HEK293T (cell line): Measurements from ENCODE around the gene C19orf67.

Source experiments
- CTCF ChIA-PET: fragments of 350-600 bp; formaldehyde crosslinking; extraction: SDS; loops from one replicate; lab custom pipeline; 2021; ENCODE audit warnings: antibody characterized with exemption, inconsistent platforms; lab: Yijun Ruan, JAX
- POLR2A ChIA-PET: fragments of 350-600 bp; formaldehyde crosslinking; extraction: SDS; loops from one replicate; lab custom pipeline; 2020; ENCODE audit warnings: antibody characterized with exemption, inconsistent platforms; lab: Yijun Ruan, JAX
- DNase-seq: peaks from one replicate; pipeline ENCODE4 v3.0.0; 2012; ENCODE audit warnings: mixed read lengths; ENCODE audit errors: extremely low spot score
- ARNT ChIP-seq: fragments of 450-650 bp; IDR thresholded peaks from 2 replicates; pipeline ENCODE4 v1.6.1; 2017; ENCODE audit warnings: mild to moderate bottlenecking
- BHLHE40 ChIP-seq: fragments of 450-650 bp; IDR thresholded peaks from 2 replicates; pipeline ENCODE4 v1.6.1; 2016; ENCODE audit warnings: mild to moderate bottlenecking, moderate library complexity, borderline replicate concordance
- CTBP1 ChIP-seq: fragments of 450-650 bp; IDR thresholded peaks from 2 replicates; pipeline ENCODE4 v1.6.1; 2016; ENCODE audit warnings: borderline replicate concordance
- ELF4 ChIP-seq: fragments of 450-650 bp; IDR thresholded peaks from 2 replicates; pipeline ENCODE4 v1.6.1; 2017; ENCODE audit warnings: antibody characterized with exemption
- FOXA1 ChIP-seq: fragments of 450-650 bp; IDR thresholded peaks from 2 replicates; pipeline ENCODE4 v1.6.1; 2016; ENCODE audit warnings: mild to moderate bottlenecking
- FOXK2 ChIP-seq: fragments of 450-650 bp; IDR thresholded peaks from 2 replicates; pipeline ENCODE4 v1.6.1; 2016; ENCODE audit warnings: mild to moderate bottlenecking
- FOXM1 ChIP-seq: fragments of 450-650 bp; IDR thresholded peaks from 2 replicates; pipeline ENCODE4 v1.6.1; 2017; ENCODE audit warnings: mild to moderate bottlenecking, borderline replicate concordance
- HDGF ChIP-seq: fragments of 450-650 bp; IDR thresholded peaks from 2 replicates; pipeline ENCODE4 v1.6.1; 2017; ENCODE audit warnings: antibody characterized with exemption, borderline replicate concordance
- L3MBTL2 ChIP-seq: fragments of 450-650 bp; conservative IDR thresholded peaks from 2 replicates; pipeline ENCODE4 v1.6.1; 2016; ENCODE audit warnings: mild to moderate bottlenecking
- LEF1 ChIP-seq: fragments of 450-650 bp; IDR thresholded peaks from 2 replicates; pipeline ENCODE4 v1.6.1; 2017; ENCODE audit warnings: mild to moderate bottlenecking, borderline replicate concordance
- NFRKB ChIP-seq: fragments of 450-650 bp; IDR thresholded peaks from 2 replicates; pipeline ENCODE4 v1.6.1; 2016; ENCODE audit warnings: mild to moderate bottlenecking, moderate library complexity
- PKNOX1 ChIP-seq: fragments of 450-650 bp; IDR thresholded peaks from 2 replicates; pipeline ENCODE4 v1.6.1; 2016
- SP1 ChIP-seq: fragments of 450-650 bp; IDR thresholded peaks from 2 replicates; pipeline ENCODE4 v1.6.1; 2017
- SUZ12 ChIP-seq: fragments of 450-650 bp; IDR thresholded peaks from 2 replicates; pipeline ENCODE4 v1.6.1; 2016; ENCODE audit warnings: mild to moderate bottlenecking
- TARDBP ChIP-seq: fragments of 450-650 bp; IDR thresholded peaks from 2 replicates; pipeline ENCODE4 v1.6.1; 2016
- ZNF384 ChIP-seq: fragments of 450-650 bp; IDR thresholded peaks from 2 replicates; pipeline ENCODE4 v1.6.1; 2016

Gene C19orf67

GRCh38 chr19:14116525-14116917, 30.9 kb upstream of the C19orf67 start:
- ChIA-PET POLR2A (no interaction called here), CTCF (interaction anchor here (0.6 kb wide), 1 partner anchor 34 kb away, joined by 3 read pairs; no protein-coding TSS in a partner anchor)
- TF ChIP-seq SUZ12 = no peak
- no peak for TF ChIP-seq PKNOX1
- no peak for TF ChIP-seq SP1
- TF ChIP-seq FOXA1 = no peak
- no peak for TF ChIP-seq CTBP1
- no peak for TF ChIP-seq ZNF384
- TF ChIP-seq TARDBP = no peak
- no peak for TF ChIP-seq L3MBTL2
- TF ChIP-seq BHLHE40 = no peak
- TF ChIP-seq ELF4 = no peak
- DNase-seq = no peak

DNA sequence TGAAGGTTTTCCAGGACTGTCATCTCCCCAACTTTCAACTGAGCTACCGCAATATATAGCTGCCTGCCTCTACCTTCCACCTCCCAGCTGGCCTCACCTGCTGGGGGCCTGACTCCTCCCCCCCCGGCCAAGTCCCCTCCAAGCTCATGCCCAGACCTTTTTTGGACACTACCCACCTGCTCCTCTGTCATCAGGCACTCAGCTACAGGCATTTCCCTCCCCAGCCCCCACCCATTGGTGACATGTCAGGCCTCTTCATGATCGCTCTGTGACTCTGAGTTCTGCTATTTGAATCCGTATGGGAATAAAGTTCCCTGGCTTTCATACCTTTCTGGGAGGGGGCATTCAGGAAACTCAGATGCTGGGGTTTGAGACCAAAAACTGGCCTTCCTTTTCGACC, 30.2 kb upstream of the C19orf67 start:
- POLR2A ChIA-PET = no interaction called here
- no peak for DNase-seq
- CTCF ChIA-PET = interaction anchor here (0.6 to 0.7 kb wide), 2 partner anchors 21 to 164 kb away, joined by 3 read pairs; partner anchors contain the start of genes ASF1B and DCAF15
- TF ChIP-seq SUZ12 (no peak), CTBP1 (no peak), FOXK2 (no peak), LEF1 (no peak), ARNT (no peak), ZNF384 (no peak), L3MBTL2 (no peak), FOXA1 (no peak), SP1 (no peak)

GRCh38 chr19:14114854-14115253, 29.3 kb upstream of the C19orf67 start:
- DNase-seq = peak; percentile 48
- ChIA-PET CTCF (interaction anchor here (0.7 to 0.8 kb wide), 2 partner anchors 19 to 163 kb away, joined by 3 read pairs; partner anchors contain the start of gene DCAF15), POLR2A (no interaction called here)
- TF ChIP-seq FOXM1 (no peak), FOXA1 (no peak), SP1 (no peak), FOXK2 (no peak), TARDBP (no peak), LEF1 (no peak), NFRKB (no peak), BHLHE40 (no peak), ARNT (no peak), ELF4 (no peak), ZNF384 (no peak), SUZ12 (no peak), L3MBTL2 (no peak), CTBP1 (no peak)

GRCh38 chr19:14114439-14114838, 28.9 kb upstream of the C19orf67 start:
- no peak for DNase-seq
- POLR2A ChIA-PET = interaction anchor here (1.1 kb wide), 1 partner anchor 22 kb away, joined by 4 read pairs; the partner anchor contains the start of gene ASF1B
- CTCF ChIA-PET = interaction anchor here (0.8 kb wide), 1 partner anchor 19 kb away, joined by 3 read pairs; no protein-coding TSS in a partner anchor
- TF ChIP-seq SUZ12 = no peak
- no peak for TF ChIP-seq HDGF
- TF ChIP-seq BHLHE40 = no peak
- no peak for TF ChIP-seq FOXA1
- no peak for TF ChIP-seq TARDBP
- no peak for TF ChIP-seq NFRKB
- TF ChIP-seq PKNOX1 = no peak
- no peak for TF ChIP-seq SP1
- no peak for TF ChIP-seq ARNT
- no peak for TF ChIP-seq L3MBTL2
- no peak for TF ChIP-seq FOXM1
- TF ChIP-seq ELF4 = no peak
- TF ChIP-seq CTBP1 = no peak
- no peak for TF ChIP-seq FOXK2
- TF ChIP-seq LEF1 = no peak
- TF ChIP-seq ZNF384 = no peak

DNA sequence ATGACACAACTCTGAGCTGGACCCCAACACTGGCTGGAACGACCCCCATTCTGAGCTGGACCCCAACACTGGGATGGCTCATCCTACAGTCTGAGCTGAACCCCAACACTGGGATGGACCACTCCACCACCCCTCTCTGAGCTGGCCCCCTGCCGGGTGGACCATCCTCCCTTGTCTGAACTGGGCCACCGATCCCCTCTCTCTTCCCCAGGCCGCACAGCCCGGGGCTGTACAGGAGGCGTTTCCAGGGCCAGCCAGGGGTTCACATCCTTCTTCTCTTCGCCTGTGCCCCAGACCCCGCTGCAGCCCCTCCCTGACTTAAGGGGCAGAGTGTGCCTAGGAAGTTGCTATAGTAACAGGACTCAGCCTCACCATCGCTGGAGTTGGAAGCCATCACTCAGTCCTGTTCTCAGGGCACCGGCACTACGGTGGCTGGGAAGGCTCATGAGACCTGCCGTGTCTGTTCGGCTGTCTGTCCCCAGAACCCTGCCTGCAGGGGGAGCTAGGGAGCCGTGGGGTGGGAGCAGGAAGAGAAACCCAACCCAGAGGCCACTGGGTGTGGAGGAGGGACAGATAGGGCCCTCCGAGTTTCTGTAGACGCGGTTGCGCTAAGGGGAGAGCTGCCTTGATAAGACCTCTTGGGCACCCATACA, 28.3 kb upstream of the C19orf67 start:
- POLR2A ChIA-PET = interaction anchor here (1.1 kb wide), 1 partner anchor 23 kb away, joined by 4 read pairs; the partner anchor contains the start of gene ASF1B

More for the DNA sequence above, 28.3 kb upstream of the C19orf67 start:
- 0 out of 2 replicates have a peak, but pooled peaks have one; percentile 19 for TF ChIP-seq PKNOX1
- no peak for TF ChIP-seq LEF1
- peak; percentile 38 for DNase-seq
- CTCF ChIA-PET = no interaction called here
